C1 segment of cervical spinal cord (tissue), 14 donors: ENCODE measurements around the gene APBA3.
A peak's percentile ranks its signal among the peaks of the same experiment; 100 is the strongest.

Experiments
- DNase-seq, 14 donors: peaks; one replicate each; lab custom pipeline; 2025; lab: John Stamatoyannopoulos, UW

Gene APBA3

DNA sequence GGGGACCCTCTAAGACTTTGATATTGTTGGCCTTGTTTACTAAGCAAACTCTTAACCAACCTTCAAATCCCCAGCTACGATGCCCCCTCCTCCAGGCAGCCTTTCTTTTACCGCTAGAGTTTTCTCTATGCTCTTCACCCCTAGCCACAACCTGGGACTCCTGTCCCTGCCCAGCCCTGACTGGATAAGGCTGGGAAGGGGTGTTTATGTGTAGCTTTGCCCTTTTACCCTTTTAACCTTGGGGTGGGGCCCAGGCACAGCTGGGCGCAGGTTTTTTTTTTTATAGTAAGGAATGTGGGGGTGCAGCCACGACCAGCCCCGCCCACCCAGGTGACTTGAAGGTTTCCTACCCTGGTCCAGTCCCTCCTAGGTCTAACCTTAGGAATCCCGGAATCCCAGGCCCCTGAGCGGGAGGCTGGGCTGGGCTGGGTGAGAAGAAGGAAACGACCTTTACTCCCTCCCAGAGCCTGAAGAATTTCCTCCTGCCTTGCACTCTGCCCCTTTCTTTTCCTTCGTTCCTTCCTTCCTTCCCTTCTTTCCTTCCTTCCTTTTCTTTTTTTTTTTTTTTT lies 41.1 kb downstream of the APBA3 start:
- no peak for DNase-seq

- no peak for DNase-seq
Observed at GRCh38 chr19:3719868-3720267, 41.6 kb downstream of the APBA3 start.

DNA sequence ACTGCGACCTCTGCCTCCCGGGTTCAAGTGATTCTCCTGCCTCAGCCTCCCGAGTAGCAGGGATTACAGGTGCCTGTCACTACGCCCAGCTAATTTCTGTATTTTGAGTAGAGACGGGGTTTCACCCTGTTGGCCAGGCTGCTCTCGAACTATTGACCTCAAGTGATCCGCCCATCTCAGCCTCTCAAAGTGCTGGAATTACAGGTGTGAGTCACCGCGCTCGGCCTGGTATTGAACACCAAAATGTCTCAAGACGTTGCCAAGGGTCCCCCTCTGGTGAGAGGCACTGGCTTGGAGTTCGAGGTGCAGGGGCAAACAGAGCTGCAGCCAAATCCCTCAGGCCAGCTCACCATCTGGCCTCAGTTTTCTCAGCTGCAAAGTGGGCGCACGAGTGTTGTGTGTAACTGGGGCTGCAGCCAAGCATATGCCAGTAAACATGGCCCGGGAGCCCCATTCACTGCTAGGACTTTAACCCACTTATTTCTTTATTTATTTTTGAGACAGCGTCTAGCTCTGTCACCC lies 45.3 kb downstream of the APBA3 start:
- no peak for DNase-seq

DNA sequence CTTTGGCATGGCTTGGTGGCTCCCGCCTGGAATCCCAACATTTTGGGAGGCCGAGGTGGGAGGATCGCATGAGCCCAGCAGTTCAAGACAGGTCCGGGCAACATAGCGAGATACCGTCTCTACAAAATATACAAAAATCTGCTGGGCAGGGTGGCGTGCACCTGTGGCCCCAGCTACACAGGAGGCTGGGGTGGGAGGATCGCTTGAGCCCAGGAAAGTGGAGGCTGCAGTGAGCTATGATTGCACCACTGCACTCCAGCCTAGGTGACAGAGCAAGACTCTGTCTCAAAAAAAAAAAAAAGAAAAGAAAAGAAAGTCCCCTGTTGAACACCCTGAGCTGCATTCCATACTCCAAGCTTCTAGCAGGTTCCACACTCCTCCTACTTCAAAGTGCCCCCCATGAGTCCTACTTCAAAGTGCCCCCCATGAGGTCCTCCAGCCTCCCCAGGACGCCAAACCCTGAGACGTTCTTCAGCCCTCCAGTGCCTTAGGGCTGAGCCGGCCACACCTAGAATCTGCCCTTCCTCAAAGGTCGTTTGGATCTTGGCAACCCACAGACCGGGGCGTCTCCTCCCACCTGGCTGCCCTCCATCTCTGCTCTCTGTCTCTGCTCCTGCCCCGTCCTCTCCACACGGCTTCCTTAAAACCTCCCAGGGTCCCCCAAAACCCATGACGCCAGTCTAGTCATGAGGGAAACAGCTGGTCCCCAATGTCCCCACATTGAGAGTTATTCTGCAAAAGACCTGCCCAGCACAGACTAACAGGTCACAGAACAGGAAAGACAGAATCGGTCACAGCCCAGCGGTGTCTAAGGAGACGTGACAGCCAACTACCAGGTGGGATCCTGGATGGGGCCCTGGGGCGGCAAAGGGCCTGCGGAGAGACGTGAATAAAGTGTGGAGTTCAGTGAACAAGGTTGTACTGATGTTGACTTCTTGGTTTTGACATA lies 48.6 kb downstream of the APBA3 start:
- DNase-seq, result no peak

DNA sequence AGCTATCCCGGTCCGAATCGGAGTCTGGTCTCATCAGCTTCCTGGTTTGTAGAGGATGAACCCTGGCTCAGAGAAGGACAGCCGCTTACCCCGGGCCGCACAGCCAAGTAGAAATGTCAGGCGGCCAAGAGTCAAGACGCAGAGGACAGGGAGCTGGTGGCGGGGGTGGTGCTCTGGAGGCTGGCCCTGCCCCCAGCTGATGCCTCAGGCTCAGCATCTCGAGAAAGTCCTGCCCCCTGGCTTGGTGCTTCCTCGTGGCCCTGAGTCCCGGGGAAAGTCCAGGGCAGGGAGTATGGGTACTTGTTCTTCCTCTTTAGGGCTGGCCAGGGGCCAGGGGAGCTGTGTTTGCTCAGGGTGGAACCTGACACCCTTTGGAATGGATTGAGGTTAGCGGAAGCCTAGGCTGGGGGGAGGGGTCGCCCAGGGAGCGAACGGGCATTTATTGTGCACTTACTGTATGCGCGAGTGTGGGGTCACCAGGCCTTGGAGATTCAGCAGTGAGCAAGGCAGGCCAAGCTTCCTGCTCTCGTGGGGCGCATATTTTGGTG lies 51.2 kb downstream of the APBA3 start:
- DNase-seq, result peak in 7 of 14 donors; percentile 8 to 29 (median 20)

- no peak for DNase-seq
Observed at GRCh38 chr19:3708207-3708931, 53.1 kb downstream of the APBA3 start, which contains the start of gene TJP3. TJP3 (plus strand) TSS chr19:3708384; CDS start chr19:3728433, 20,049 bp downstream.

GRCh38 chr19:3707868-3708206 lies 53.7 kb downstream of the APBA3 start:
- no peak for DNase-seq

DNA sequence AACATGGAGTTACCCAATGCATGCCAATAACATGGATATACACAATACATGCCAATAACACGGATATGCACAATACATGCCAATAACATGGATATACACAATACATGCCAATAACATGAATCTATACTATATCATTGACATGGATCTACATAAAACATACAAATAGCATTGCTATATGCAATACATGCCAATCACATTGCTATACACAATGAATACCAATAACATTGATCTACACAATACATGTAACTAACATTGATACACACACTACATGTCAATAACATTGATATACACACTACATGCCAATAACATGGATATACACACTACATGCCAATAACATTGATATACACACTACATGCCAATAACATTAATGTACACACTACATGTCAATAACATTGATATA lies 60.3 kb downstream of the APBA3 start:
- no peak for DNase-seq
